ENCODE results near the gene NDFIP2.
"Not testable (repeated sequence)": the region's sequence is repeated elsewhere in the genome, so short reads cannot be mapped to it uniquely, and the experiment has no call there.

The NDFIP2 gene

GRCh38 chr13:79549355-79550106 lies 68.6 kb downstream of the NDFIP2 start:
- Histone ChIP-seq H3K27me3 (replicated peaks) (no peaks in the 10 kb centered on the region), H3K4me3 (ENCODE audit: low read depth, low read length) (no peak overlapping the region), H3K27ac (no peak overlapping the region), H3K36me3 (replicated peaks) (peaks cover 2% of the 10 kb centered on the region)
- no peak for TF ChIP-seq CTCF (IDR thresholded peaks at IDR 0.05; ENCODE audit: low read depth, low read length, missing control alignments)
- in situ Hi-C loops (cut with HindIII; ENCODE audit: low pct_ligation_motif_present, low sequenced_read_pairs) = loop anchor here (25.0 kb wide), 1 partner anchor 112 kb away; no protein-coding TSS in a partner anchor
- DNase-seq = no peak

GRCh38 chr13:79557666-79558065 lies 76.7 kb downstream of the NDFIP2 start:
- Histone ChIP-seq H3K27me3 (replicated peaks) (no peaks in the 10 kb centered on the region), H3K36me3 (replicated peaks) (peaks cover 6% of the 10 kb centered on the region), H3K4me3 (ENCODE audit: low read depth, low read length) (no peak overlapping the region), H3K27ac (no peak overlapping the region)
- in situ Hi-C loops (cut with HindIII; ENCODE audit: low pct_ligation_motif_present, low sequenced_read_pairs) = no loop called here
- TF ChIP-seq CTCF (IDR thresholded peaks at IDR 0.05; ENCODE audit: low read depth, low read length, missing control alignments) = no peak
- DNase-seq = no peak

- no peak for TF ChIP-seq CTCF (IDR thresholded peaks at IDR 0.05; ENCODE audit: low read depth, low read length, missing control alignments)
- DNase-seq = no peak
- in situ Hi-C loops (cut with HindIII; ENCODE audit: low pct_ligation_motif_present, low sequenced_read_pairs) = no loop called here
- H3K36me3 ChIP-seq (replicated peaks) = peaks cover 5% of the 10 kb centered on the region
- no peak overlapping the region for H3K27ac ChIP-seq
- no peak overlapping the region for H3K4me3 ChIP-seq (ENCODE audit: low read depth, low read length)
- H3K27me3 ChIP-seq (replicated peaks) = no peaks in the 10 kb centered on the region
Measured at GRCh38 chr13:79560954-79561353, 80.0 kb downstream of the NDFIP2 start.

GRCh38 chr13:79562557-79562956 lies 81.6 kb downstream of the NDFIP2 start:
- no peaks in the 10 kb centered on the region for H3K27me3 ChIP-seq (replicated peaks)
- in situ Hi-C loops (cut with HindIII; ENCODE audit: low pct_ligation_motif_present, low sequenced_read_pairs) = no loop called here
- no peak overlapping the region for H3K4me3 ChIP-seq (ENCODE audit: low read depth, low read length)
- TF ChIP-seq CTCF (IDR thresholded peaks at IDR 0.05; ENCODE audit: low read depth, low read length, missing control alignments) = no peak
- no peak overlapping the region for H3K27ac ChIP-seq
- H3K36me3 ChIP-seq (replicated peaks) = peaks cover 5% of the 10 kb centered on the region
- DNase-seq = no peak

- Histone ChIP-seq H3K4me3 (ENCODE audit: low read depth, low read length) (no peak overlapping the region), H3K36me3 (replicated peaks) (no peaks in the 10 kb centered on the region), H3K27me3 (replicated peaks) (no peaks in the 10 kb centered on the region), H3K27ac (no peak overlapping the region)
- no peak for TF ChIP-seq CTCF (IDR thresholded peaks at IDR 0.05; ENCODE audit: low read depth, low read length, missing control alignments)
- in situ Hi-C loops (cut with HindIII; ENCODE audit: low pct_ligation_motif_present, low sequenced_read_pairs) = no loop called here
- no peak for DNase-seq
Measured at GRCh38 chr13:79566118-79566517, 85.2 kb downstream of the NDFIP2 start.

GRCh38 chr13:79571147-79571546 lies 90.2 kb downstream of the NDFIP2 start:
- in situ Hi-C loops (cut with HindIII; ENCODE audit: low pct_ligation_motif_present, low sequenced_read_pairs) = no loop called here
- TF ChIP-seq CTCF (IDR thresholded peaks at IDR 0.05; ENCODE audit: low read depth, low read length, missing control alignments) = no peak
- H3K27ac ChIP-seq = no peak overlapping the region
- DNase-seq = no peak
- no peak overlapping the region for H3K4me3 ChIP-seq (ENCODE audit: low read depth, low read length)
- no peaks in the 10 kb centered on the region for H3K36me3 ChIP-seq (replicated peaks)
- H3K27me3 ChIP-seq (replicated peaks) = no peaks in the 10 kb centered on the region

- H3K27ac ChIP-seq; in situ Hi-C loops (cut with HindIII; ENCODE audit: low pct_ligation_motif_present, low sequenced_read_pairs); H3K36me3 ChIP-seq (replicated peaks); H3K27me3 ChIP-seq (replicated peaks); H3K4me3 ChIP-seq (ENCODE audit: low read depth, low read length); DNase-seq: not testable (repeated sequence)
Measured at GRCh38 chr13:79573892-79574291, 92.9 kb downstream of the NDFIP2 start.
